Lower lobe of right lung (tissue), 2 donors: Measurements from ENCODE around the gene ARIH1. TPM values are rescaled to one million over a fixed set of nuclear protein-coding genes. Genes with fewer than 3 reads are reported as not detected.
"Not testable (repeated sequence)": the region's sequence is repeated elsewhere in the genome, so short reads cannot be mapped to it uniquely, and the experiment has no call there.

Source experiments
- ATAC-seq, 2 donors: fragments of 200-7000 bp; cut with Tn5 transposase; one replicate each; pipeline ENCODE4 v1.9.1; 2020 to 2022; ENCODE audit warnings: mild to moderate bottlenecking in 2 of 2, moderate library complexity in 2 of 2
- DNase-seq: peaks from one replicate; pipeline ENCODE4 v3.0.0-alpha.2; 2020
- H3K27ac ChIP-seq: fragments of 200-600 bp; one replicate; pipeline ENCODE4 v1.8.0; 2022
- H3K27me3 ChIP-seq: fragments of 200-600 bp; one replicate; pipeline ENCODE4 v1.8.0; 2022; ENCODE audit warnings: low read depth
- H3K36me3 ChIP-seq: fragments of 200-600 bp; one replicate; pipeline ENCODE4 v1.8.0; 2022; ENCODE audit warnings: mild to moderate bottlenecking
- H3K4me1 ChIP-seq: fragments of 200-600 bp; one replicate; pipeline ENCODE4 v1.8.0; 2022
- H3K4me3 ChIP-seq: fragments of 200-600 bp; one replicate; pipeline ENCODE4 v1.8.0; 2022; ENCODE audit warnings: mild to moderate bottlenecking
- H3K9me3 ChIP-seq: fragments of 200-600 bp; one replicate; pipeline ENCODE4 v1.8.0; 2022
- CTCF ChIP-seq: fragments of 200-600 bp; IDR thresholded peaks from one replicate; pipeline ENCODE4 v1.8.0; 2022; ENCODE audit warnings: antibody characterized with exemption, mild to moderate bottlenecking
- intact Hi-C: fragments of 100-400 bp; cut with DNase I; formaldehyde crosslinking; loops from one replicate; pipeline ENCODE4 v1.11.0; 2022
- long read RNA-seq: library from polyadenylated mRNA; unstranded; transcript quantifications from one replicate; pipeline ENCODE4 v2.0.0, GENCODE V29; 2021
- total RNA-seq: library from RNA; stranded (reverse); fragmentation: NEBNext Ultra II Directional; extraction: Animal tissue kit (Norgen Biotek cat#: 25700); gene quantifications from one replicate; pipeline ENCODE4 v1.2.1, GENCODE V29; 2021
- donor health status: DM: no; HTN: yes; CAD: no; lungs with severe emphysema.

ARIH1 gene, protein sequence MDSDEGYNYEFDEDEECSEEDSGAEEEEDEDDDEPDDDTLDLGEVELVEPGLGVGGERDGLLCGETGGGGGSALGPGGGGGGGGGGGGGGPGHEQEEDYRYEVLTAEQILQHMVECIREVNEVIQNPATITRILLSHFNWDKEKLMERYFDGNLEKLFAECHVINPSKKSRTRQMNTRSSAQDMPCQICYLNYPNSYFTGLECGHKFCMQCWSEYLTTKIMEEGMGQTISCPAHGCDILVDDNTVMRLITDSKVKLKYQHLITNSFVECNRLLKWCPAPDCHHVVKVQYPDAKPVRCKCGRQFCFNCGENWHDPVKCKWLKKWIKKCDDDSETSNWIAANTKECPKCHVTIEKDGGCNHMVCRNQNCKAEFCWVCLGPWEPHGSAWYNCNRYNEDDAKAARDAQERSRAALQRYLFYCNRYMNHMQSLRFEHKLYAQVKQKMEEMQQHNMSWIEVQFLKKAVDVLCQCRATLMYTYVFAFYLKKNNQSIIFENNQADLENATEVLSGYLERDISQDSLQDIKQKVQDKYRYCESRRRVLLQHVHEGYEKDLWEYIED
- 149 TPM for total RNA-seq
- long read RNA-seq, full-length matches to known transcripts: 11 of 29 reads
- long read RNA-seq, partial matches to known transcripts: 6 of 29 reads
- long read RNA-seq, other reads (novel, unspliced or antisense): 12 of 29 reads

- Histone ChIP-seq H3K27me3 (no peaks in the 10 kb centered on the region), H3K27ac (peak within 1 kb of the TSS; percentile 100), H3K36me3 (peaks cover 26% of the 10 kb centered on the region), H3K9me3 (no peaks in the 10 kb centered on the region), H3K4me1 (peaks cover 45% of the 10 kb centered on the region), H3K4me3 (peak within 1 kb of the TSS; percentile 90)
- TF ChIP-seq CTCF: peak; percentile 13
- ATAC-seq (peak; percentile 97 to 99), DNase-seq (peak; percentile 97)
- intact Hi-C loops: no loop called here
Measured at GRCh38 chr15:72473614-72474465, at the start of gene ARIH1. Gene ARIH1 (plus strand): TSS chr15:72474330. CDS start chr15:72474640, 310 bp downstream.

GRCh38 chr15:72426753-72427152, 47.4 kb upstream of the ARIH1 start:
- Histone ChIP-seq H3K4me1 (no peaks in the 10 kb centered on the region), H3K27ac (no peak overlapping the region), H3K36me3 (no peaks in the 10 kb centered on the region), H3K27me3 (no peaks in the 10 kb centered on the region), H3K9me3 (peaks cover 5% of the 10 kb centered on the region), H3K4me3 (no peak overlapping the region)
- ATAC-seq (no peak), DNase-seq (no peak)
- intact Hi-C loops: no loop called here
- TF ChIP-seq CTCF: no peak

GRCh38 chr15:72437650-72438316, 36.3 kb upstream of the ARIH1 start:
- TF ChIP-seq CTCF: no peak
- H3K36me3 ChIP-seq: no peaks in the 10 kb centered on the region
- no peak for DNase-seq
- ATAC-seq: no peak
- H3K4me3 ChIP-seq: no peak overlapping the region
- H3K4me1 ChIP-seq: no peaks in the 10 kb centered on the region
- H3K9me3 ChIP-seq: peaks cover 14% of the 10 kb centered on the region
- no peak overlapping the region for H3K27ac ChIP-seq
- H3K27me3 ChIP-seq: no peaks in the 10 kb centered on the region
- intact Hi-C loops: no loop called here

GRCh38 chr15:72442848-72443247, 31.3 kb upstream of the ARIH1 start:
- intact Hi-C loops, H3K36me3 ChIP-seq, H3K27ac ChIP-seq, DNase-seq, H3K27me3 ChIP-seq, H3K9me3 ChIP-seq, H3K4me3 ChIP-seq, H3K4me1 ChIP-seq, ATAC-seq: not testable (repeated sequence)

GRCh38 chr15:72445426-72445825, 28.7 kb upstream of the ARIH1 start:
- Histone ChIP-seq H3K4me1 (no peaks in the 10 kb centered on the region), H3K4me3 (no peak overlapping the region), H3K27me3 (no peaks in the 10 kb centered on the region), H3K27ac (no peak overlapping the region), H3K36me3 (no peaks in the 10 kb centered on the region), H3K9me3 (no peaks in the 10 kb centered on the region)
- intact Hi-C loops: no loop called here
- DNase-seq (no peak), ATAC-seq (no peak)
- no peak for TF ChIP-seq CTCF
